SH-SY5Y (cell line): ENCODE measurements around the gene PSME3IP1.

Experiments
- GATA2 ChIP-seq: IDR thresholded peaks from 2 replicates; pipeline ENCODE4 v1.6.1; 2011; ENCODE audit warnings: mild to moderate bottlenecking, low read depth, low read length
- GATA3 ChIP-seq: IDR thresholded peaks from 2 replicates; pipeline ENCODE4 v1.6.1; 2011; ENCODE audit warnings: low read depth, mild to moderate bottlenecking, low read length, moderate library complexity

DNA sequence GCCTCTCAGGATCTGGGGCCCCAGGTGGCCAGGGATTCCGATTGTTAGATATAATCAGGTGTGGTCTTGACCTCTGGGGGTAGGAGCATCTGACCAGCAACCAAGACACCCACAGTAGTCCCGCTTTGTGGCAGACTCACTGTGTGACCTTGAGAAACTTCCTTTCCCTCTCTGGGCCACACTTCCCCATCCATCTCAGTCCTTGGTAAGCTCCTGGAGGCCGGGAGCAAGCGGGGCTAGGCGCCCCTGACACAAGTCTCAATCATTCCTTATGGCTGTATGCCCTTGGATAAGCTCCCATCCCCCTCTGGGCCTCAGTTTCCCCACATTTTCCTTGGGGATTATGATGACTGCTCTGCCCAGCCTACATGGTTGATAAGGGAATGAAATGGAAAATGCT, 72.2 kb downstream of the PSME3IP1 start:
- no peak for TF ChIP-seq GATA2
- TF ChIP-seq GATA3: no peak
